NK-92 treated with Interleukin-12 subunit alpha and Interleukin-12 subunit beta, amount 100 ng/mL, for 24 hours (cell line): ENCODE data around the gene ST8SIA6.
"Not testable (repeated sequence)": the region's sequence is repeated elsewhere in the genome, so short reads cannot be mapped to it uniquely, and the experiment has no call there.

Experiments
- DNase-seq: peaks from one replicate; lab custom pipeline; 2025; lab: John Stamatoyannopoulos, UW

Gene ST8SIA6

GRCh38 chr10:17426263-17426750 lies 28.1 kb downstream of the ST8SIA6 start:
- DNase-seq = no peak

DNA sequence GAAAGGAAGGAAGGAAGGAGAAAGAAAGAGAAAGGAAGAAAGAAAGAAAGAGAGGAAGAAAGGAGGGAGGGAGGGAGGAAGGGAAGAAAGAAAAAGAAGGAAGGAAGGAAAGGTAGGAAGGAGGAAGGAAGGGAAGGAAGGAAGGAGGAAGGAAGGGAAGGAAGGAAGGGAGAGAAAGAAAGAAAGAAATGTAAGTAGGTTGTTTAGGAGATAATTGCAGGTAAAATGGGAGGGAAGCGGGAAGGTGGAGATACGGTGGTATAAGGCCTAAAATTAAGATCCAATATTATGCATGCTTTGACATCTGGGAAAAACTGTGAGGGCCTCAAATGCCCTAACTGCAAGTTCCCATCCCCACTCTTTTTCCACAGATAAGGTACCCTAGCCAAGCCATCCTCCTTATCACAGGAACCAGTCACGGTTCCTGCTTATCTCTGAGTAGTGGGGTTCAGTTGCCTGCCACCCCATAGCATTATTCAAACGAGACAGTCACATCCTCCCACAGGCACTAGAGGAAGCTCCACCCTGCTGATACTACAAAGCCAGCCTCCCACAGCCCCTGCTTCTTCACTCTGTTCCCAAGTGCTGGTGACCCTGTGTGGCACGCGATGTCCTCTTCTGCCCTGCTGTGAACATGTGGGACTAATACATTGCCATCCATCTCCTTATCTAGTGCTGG lies 28.7 kb downstream of the ST8SIA6 start:
- no peak for DNase-seq

GRCh38 chr10:17423632-17424186 lies 30.7 kb downstream of the ST8SIA6 start:
- no peak for DNase-seq

- DNase-seq = no peak
These were observed 31.5 kb downstream of the ST8SIA6 start for GRCh38 chr10:17422931-17423330.

DNA sequence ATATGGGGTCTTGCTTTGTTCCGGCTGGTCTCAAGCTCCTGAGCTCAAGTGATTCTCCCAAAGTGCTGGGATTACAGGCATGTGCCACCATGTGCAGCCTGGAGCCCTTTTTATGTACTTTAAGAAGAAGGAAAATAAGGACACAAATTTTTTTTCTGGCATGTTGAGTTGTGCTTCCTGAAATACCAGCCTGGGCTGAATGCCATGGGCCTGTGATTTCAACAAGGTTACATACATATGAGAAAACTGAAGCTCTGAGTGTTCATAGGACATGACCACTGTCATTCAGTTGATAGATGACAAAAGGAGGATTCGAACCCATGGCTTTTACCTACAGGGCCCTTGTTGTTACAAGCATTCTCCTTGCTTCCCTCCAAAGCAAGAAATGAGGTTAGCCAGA lies 36.1 kb downstream of the ST8SIA6 start:
- no peak for DNase-seq

GRCh38 chr10:17416442-17417211 lies 37.8 kb downstream of the ST8SIA6 start:
- DNase-seq = no peak

DNA sequence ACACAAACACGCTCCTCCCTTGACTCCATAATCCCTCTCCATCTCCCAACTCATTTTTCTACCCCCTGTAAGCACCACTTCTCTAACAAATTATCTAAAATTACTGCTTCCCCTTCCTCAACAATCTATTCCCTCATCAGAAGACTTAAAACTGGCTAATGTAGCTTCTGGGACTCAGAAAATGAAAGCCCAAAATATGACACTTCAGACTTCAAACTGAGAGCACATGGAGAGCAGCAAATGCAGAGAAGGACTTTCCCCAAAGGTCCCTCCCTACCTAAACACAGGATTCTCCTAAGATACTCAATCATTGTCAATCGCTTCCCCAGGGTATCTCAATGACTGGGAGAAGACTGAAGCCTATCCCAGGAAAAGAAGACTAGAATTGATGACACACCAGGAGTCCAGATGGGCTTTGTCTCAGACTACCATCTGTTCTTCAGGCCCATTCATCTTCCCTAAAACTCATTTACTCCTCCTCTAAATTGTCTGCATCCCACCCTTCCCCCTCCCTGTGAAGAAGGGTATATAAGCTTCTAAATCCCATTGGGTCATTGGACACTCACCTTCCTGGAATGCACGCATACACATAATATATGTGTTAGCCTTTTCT lies 39.2 kb downstream of the ST8SIA6 start:
- no peak for DNase-seq

- no peak for DNase-seq
These were observed 39.9 kb downstream of the ST8SIA6 start for GRCh38 chr10:17414484-17414883.

GRCh38 chr10:17413876-17414275 lies 40.5 kb downstream of the ST8SIA6 start:
- no peak for DNase-seq

DNA sequence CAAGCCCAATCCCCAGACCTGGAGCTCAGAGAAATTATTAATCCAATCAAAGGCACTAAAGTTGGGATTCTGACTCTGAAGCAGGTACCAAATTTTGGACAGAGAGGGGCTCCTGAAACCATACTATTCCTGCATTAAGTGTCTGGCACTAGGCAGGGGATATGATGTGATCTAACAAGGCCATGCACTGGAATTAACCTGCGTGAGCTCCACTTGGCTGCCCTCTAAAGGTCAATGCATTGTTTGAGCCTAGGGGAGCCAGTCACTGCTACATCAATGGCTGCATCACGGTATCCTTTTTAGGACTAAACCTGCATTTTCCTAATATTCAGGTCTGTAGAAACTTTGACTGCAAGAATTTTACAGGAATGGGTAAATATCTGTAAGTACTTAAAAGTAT lies 42.1 kb downstream of the ST8SIA6 start:
- no peak for DNase-seq

DNA sequence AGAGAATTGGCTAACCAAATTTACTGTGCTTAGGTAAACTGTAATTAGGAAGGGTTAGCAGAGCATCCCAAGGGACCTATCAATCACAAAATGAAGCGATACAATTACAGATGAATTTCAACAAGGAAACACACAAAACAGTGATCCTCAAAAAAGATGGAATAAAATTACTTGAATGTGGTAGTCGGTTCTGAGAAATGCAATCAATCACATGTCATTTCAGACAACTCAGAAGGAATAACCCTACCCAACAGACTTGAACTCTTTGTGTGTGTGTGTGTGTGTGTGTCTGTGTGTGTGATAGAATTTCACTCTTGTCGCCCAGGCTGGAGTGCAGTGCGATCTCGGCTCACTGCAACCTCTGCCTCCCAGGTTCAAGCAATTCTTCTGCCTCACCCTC lies 43.5 kb downstream of the ST8SIA6 start:
- no peak for DNase-seq

DNA sequence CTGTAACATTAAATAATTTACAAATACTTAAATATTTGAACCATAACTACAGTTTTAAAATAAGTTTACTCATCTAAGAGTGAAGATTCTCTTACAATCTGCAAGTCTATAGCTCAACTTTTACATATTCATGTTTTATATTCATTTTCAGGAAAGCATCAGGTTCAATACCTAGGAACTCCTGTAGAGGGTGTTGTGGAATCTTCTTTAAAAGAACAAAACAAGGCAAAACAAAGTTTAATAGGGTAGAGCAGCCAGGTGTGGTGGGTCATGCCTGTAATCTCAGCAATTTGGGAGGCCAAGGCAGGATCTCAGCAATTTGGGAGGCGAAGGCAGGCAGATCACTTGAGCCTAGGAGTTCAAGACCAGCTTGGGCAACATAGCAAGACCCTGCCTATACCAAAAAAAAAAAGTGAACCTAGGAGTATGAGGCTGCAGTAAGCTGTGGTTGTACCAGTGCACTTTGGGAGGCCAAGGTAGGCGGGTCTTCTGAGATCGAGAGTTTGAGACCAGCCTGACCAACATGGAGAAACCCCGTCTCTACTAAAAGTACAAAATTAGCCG lies 45.1 kb downstream of the ST8SIA6 start:
- no peak for DNase-seq

GRCh38 chr10:17407047-17407446 lies 47.3 kb downstream of the ST8SIA6 start:
- DNase-seq = no peak

DNA sequence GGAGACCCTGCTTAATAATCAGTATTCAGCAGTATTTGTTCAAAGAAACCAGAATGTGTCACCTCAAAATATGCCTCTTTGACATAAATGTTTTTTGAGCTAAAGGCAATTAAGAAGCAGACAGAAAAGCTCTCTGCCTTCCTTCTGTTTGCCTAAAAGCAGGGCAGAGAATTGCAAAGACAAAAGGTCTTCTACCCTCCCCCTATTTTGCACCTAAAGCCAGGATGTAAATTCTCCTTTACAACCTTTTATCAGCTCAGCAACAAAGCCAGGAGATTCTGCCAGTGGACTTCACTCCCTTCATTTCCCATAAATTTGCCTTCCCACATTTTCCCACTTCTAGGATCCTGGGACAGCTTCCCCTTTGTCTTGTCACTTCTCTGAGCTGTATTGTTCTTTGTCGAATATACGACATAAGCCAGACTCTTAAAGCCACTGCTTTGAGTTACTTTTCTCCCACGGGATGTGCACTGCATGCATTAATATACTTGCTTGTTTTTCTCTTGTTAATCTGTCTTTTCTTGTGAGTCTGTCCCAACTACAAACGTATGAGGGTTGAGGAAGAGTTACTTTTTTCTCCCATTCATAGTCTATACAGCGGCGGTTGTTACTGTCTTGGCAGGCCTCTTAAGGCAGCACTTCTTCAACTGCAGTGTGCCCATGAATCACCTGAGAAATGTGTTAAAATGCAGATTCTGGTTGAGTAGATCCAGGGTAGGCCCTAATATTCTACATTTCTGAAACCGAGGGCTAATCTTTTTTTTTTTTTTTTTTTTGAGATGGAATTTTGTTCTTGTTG lies 48.2 kb downstream of the ST8SIA6 start:
- no peak for DNase-seq

DNA sequence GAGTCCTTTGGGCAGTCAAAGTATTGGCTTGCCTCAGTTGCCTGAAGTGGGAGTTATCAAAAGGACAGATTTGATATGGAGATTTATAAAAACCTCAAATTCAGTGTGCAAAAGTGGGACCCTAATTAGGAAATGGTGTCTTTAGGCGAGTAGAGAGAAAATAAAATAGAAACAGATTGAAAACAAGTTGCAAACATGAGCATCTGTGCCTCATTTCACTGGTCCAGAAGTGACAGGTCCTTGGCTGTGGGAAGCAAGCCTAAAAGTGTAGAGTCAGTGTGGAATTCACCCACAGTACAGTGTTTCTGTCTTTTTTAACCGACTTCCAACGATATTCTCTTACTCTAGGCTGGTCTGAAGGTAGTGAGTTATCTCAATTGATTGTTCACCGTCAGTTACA lies 51.2 kb downstream of the ST8SIA6 start:
- no peak for DNase-seq

GRCh38 chr10:17402040-17402439 lies 52.4 kb downstream of the ST8SIA6 start:
- not testable (repeated sequence) for DNase-seq

DNA sequence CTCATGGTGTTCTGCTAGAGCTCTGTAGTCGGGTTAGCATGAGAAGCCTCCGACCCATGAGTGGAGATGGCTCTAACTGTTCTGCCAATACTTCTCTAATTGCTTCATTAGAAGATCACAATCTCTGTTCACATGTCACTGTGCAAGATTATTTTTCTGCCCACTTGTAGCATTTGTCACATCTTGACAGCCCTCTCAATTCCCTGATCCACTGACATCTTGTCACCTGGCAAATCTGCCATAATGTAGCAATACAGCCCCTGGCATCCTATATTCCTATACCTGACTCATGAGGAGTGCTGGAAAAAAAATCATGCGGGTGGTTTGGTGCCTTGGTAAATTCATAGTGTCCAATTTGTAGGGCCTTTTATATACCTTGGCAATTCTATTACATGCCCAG lies 58.4 kb downstream of the ST8SIA6 start:
- no peak for DNase-seq

GRCh38 chr10:17394854-17395253 lies 59.5 kb downstream of the ST8SIA6 start:
- no peak for DNase-seq

- no peak for DNase-seq
These were observed 66.4 kb downstream of the ST8SIA6 start for GRCh38 chr10:17387861-17388503.

DNA sequence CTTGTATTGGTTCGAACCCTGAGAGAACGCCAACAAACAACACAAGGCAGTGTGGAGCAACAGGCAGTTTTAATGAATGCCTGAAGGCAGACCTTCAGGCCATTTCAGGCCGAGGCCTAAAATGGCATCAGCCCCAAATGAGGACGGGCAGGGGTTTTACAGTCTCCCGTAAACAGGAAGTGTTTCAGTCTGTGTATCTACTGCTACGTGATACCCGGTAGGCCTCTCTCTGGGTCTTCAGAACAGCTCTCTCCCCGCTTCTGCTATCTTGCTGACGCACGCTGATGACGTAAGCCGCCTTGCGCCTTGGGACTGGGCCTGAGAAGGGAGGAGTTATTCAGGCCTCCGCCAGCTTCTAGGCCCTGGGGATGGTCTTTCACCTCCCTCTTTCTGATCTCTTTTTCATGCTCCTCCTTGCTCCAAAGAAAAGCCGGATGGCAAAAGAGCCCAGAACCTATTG lies 67.7 kb downstream of the ST8SIA6 start:
- DNase-seq = no peak

- no peak for DNase-seq
These were observed 68.4 kb downstream of the ST8SIA6 start for GRCh38 chr10:17386021-17386420.
